ENCODE data around the gene TMIE. TPM values are rescaled to one million over a fixed set of nuclear protein-coding genes. Genes with fewer than 3 reads are reported as not detected.
A peak's percentile ranks its signal among the peaks of the same experiment; 100 is the strongest.
"Not testable (repeated sequence)": the region's sequence is repeated elsewhere in the genome, so short reads cannot be mapped to it uniquely, and the experiment has no call there.

Gene TMIE
- total RNA-seq, 1 donor from 2014 or later = 0.51 TPM

DNA sequence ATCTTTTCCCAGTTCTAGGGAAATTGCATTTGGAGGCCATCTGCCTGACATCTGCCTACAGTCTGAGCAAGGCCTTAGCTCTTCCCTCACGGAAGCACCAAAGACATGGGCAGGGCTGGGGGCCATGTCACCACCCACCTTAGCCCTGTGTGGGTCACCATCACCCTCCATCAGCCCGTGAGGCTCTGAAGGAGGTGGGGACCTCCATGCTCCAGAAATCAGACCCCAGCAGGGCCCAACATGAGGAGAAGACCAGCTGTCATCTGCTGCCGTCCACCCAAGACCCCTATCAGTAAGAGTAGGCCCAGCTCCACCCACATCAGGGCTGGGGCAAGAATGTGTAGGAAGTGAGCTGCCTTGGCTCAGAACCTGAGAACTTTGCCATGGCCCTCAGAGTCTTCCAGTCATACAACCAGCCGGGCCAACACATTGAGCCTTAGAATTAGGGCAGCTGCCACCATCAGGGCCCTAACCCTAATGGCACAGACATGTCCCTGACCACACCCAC is 1.9 kb downstream of the TMIE start:
- intact Hi-C loops (cut with DNase I) = loop anchor here (10.0 kb wide), 1 partner anchor 292 kb away; no protein-coding TSS in a partner anchor
- no peak for DNase-seq (ENCODE audit: low spot score)

DNA sequence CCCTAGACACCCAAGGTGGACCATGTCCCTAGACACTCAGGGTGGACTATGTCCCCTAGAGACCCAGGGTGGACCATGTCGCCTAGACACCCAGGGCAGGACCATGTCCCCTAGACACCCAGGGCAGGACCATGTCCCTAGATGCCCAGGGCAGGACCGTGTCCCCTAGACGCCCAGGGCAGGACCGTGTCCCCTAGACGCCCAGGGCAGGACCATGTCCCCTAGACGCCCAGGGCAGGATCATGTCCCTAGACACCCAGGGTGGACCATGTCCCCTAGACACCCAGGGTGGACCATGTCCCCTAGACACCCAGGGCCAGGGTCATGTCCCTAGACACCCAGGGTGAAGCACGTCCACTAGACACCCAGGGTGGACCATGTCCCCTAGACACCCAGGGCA is 3.2 kb downstream of the TMIE start:
- intact Hi-C loops (cut with DNase I) = loop anchor here (10.0 kb wide), 1 partner anchor 290 kb away; no protein-coding TSS in a partner anchor
- DNase-seq (ENCODE audit: low spot score) = not testable (repeated sequence)

DNA sequence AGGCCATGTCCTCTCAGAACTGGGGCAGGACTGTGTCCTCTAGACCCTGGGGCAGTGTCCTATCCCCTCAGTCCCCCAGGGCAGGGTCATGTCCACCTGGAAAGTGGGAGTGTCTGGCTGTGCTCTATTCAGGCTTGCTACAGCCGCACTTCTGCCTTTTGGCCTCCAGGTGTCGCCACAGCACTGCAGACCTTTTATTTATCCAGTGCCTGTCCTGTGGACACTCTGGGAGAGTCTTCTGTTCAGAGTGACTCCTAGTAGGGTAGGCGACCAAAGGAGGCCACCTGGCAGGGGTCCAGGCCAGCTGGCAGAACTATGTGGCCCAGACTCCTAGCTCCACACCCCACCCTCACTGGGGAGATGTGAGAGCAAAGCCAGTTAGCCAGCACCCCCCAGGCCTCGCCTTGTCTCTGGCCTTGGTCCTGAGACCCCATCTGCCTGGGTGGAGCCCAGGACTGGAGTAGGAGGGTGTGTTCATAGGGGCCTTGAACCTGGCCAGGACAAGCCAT is 3.9 kb downstream of the TMIE start:
- no peak for DNase-seq (ENCODE audit: low spot score)
- intact Hi-C loops (cut with DNase I) = loop anchor here (1.0 to 10.0 kb wide), 2 partner anchors 204 to 290 kb away; no protein-coding TSS in a partner anchor

DNA sequence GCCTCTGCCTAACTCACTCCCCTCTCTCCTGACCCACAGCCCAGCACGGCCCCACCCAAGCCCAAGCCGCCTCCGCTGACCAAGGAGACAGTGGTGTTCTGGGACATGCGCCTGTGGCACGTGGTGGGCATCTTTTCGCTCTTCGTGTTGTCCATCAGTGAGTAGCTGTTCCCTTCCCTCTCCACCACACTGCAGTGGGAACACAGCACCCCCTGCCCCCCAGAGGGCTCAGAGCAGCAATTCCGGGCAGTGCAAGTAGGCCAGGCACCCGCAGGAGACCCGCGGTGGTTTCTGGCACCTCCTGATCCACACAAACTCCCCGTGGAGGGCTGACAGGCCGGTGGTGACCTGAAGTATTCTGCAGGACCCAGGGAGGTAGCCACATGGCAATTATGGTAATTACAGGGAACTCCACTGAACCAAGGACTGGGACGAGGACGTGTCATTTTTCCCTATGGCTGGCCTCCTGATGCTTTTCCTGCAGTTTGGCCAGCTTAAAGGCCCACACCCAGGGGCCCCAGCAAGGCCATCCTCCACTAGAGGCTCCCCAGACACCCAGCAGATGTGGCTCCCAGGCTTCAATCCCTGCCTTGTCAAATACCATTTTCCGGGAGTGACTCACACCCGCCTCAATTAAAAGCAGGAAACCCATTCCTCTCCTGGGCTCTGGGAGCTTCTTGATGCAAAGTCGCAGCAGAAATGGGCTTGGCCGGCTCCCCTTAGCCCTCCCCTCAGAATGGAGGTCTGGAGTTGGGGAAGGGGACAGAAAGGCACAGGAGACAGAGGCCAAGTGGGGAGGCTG is 4.8 kb downstream of the TMIE start:
- peak; percentile 73 for DNase-seq (ENCODE audit: low spot score)
- intact Hi-C loops (cut with DNase I) = loop anchor here (1.0 to 10.0 kb wide), 3 partner anchors 191 to 289 kb away; no protein-coding TSS in a partner anchor

DNA sequence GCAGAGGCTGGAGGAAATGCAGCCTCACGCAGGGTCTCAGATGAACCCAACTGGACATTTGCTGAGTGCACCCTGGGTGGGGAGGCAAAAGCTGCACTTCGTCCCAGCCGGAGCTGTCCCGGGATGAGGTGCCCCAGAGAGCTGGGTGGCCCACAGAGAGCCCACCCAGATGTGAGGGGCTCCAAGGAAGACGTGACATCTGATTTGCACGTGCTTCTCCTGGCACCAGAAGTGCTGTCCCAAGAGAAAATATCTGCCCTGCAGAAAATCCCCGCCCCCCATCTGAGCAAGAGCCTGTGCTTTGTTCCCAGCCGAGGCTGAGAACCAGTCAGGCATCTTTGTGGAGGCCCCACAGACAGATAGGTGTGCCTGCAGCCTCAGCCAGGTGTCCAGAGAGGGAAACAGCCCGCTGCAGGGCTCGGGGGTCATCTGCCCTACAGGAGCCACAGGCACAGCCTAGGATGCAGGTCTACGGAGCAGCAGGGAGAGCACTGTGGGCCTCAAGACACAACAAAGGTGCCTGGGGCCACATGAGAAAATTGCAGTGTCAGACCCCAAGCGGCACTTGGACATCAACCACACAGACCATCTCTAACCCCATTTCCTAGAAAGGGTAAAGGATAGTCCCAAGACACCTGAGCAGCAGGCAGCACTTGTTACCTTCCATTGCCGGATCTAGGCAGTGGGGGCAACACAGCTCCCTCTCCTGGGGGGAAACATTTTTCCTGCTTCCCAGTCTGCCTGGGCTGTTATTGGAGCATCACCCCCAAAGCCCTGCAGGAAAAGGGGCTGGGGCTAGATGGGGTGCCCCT is 5.8 kb downstream of the TMIE start:
- intact Hi-C loops (cut with DNase I) = loop anchor here (2.0 to 10.0 kb wide), 2 partner anchors 190 to 288 kb away; no protein-coding TSS in a partner anchor

GRCh38 chr3:46707601-46708011 is 6.4 kb downstream of the TMIE start:
- intact Hi-C loops (cut with DNase I) = loop anchor here (2.0 to 10.0 kb wide), 2 partner anchors 189 to 287 kb away; no protein-coding TSS in a partner anchor
- DNase-seq (ENCODE audit: low spot score) = peak; percentile 60

More for the DNA sequence above, 5.8 kb downstream of the TMIE start:
- DNase-seq (ENCODE audit: low spot score) = peak; percentile 71

DNA sequence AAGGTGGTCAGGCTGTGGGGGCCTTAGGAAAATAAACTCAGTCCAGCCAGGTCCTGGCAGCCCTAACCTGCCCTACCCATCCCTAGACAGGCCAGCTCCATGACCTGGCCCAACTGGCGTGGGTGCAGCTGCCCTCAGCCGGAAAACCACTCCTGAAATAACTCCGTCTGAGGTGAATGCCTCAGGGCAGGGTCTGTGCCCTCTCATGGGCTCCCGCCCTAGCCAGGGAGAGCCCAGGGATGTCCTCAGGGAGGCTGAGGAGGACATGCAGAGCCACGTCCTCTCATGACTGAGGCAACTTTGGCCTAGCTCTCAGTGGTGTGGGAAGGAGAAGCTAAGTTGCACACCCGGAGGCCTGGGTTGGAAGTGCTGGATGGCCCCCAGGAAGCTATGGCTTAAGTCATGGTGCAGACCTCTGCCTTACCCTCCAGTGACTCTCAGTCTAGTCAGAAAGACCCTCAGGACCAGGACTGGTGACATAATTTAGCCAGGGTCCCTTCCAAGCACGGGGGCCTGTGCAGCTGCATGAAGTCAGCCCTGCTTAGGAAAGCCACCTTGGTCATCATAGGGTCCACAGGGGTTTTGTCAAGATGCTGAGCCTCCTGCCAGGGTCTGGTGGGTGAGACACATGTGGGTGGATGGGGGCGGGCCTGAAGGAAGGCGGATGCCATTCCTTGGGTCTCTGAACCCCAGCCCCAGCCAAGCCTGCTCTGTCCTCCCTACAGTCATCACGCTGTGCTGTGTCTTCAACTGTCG is 7.4 kb downstream of the TMIE start:
- DNase-seq (ENCODE audit: low spot score) = peak; percentile 61
- intact Hi-C loops (cut with DNase I) = loop anchor here (10.0 kb wide), 1 partner anchor 286 kb away; no protein-coding TSS in a partner anchor

- DNase-seq (ENCODE audit: low spot score) = no peak
- intact Hi-C loops (cut with DNase I) = loop anchor here (10.0 kb wide), 1 partner anchor 286 kb away; no protein-coding TSS in a partner anchor
Observed at GRCh38 chr3:46709157-46709654, 8.0 kb downstream of the TMIE start.

DNA sequence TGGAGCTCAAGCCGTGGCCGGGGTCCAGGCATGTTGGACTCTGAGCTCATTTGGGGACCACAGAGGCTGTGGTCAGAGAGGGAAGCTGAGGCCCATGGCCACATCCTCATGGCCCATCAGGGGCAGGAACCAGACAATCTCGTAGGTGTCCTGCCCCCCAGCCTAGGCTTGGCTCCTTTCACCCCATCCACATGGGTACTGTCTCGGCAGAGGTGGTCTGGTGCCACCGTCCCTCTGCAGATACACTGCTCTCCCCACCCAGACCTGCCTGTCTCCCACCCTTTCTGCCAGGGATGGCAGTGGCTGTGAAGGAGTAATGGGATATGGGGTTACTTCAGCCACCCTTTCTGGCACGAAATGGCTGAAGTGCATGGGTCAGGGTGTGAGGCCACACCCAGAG is 8.5 kb downstream of the TMIE start:
- intact Hi-C loops (cut with DNase I) = loop anchor here (10.0 kb wide), 1 partner anchor 285 kb away; no protein-coding TSS in a partner anchor
- peak; percentile 59 for DNase-seq (ENCODE audit: low spot score)

DNA sequence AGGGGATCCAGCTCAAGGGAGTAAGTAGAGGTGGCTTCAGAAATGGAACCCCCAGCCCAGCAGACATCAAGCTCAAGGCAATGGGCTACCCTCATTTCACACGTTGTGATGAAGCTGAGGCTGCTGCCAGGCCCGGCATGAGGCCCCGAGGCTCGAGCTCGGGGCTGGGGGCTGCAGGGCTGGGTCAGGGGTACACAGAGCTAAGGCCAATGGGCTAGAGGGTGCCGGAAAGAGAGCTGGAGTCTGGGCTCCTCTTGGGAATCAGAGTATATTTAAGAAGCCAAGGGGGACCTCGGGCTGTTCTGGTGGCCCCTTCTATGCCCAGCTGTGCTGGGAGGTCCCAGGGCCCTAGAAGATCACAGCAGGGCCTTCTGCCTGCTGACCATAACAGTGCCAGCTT is 9.0 kb downstream of the TMIE start:
- peak; percentile 65 for DNase-seq (ENCODE audit: low spot score)
- intact Hi-C loops (cut with DNase I) = no loop called here

GRCh38 chr3:46710671-46711295 is 9.6 kb downstream of the TMIE start:
- peak; percentile 38 for DNase-seq (ENCODE audit: low spot score)
- intact Hi-C loops (cut with DNase I) = no loop called here

GRCh38 chr3:46711305-46711704 is 10.1 kb downstream of the TMIE start:
- intact Hi-C loops (cut with DNase I) = no loop called here
- DNase-seq (ENCODE audit: low spot score) = peak; percentile 71

- intact Hi-C loops (cut with DNase I) = no loop called here
- no peak for DNase-seq (ENCODE audit: low spot score)
Observed at GRCh38 chr3:46711760-46712159, 10.6 kb downstream of the TMIE start.

DNA sequence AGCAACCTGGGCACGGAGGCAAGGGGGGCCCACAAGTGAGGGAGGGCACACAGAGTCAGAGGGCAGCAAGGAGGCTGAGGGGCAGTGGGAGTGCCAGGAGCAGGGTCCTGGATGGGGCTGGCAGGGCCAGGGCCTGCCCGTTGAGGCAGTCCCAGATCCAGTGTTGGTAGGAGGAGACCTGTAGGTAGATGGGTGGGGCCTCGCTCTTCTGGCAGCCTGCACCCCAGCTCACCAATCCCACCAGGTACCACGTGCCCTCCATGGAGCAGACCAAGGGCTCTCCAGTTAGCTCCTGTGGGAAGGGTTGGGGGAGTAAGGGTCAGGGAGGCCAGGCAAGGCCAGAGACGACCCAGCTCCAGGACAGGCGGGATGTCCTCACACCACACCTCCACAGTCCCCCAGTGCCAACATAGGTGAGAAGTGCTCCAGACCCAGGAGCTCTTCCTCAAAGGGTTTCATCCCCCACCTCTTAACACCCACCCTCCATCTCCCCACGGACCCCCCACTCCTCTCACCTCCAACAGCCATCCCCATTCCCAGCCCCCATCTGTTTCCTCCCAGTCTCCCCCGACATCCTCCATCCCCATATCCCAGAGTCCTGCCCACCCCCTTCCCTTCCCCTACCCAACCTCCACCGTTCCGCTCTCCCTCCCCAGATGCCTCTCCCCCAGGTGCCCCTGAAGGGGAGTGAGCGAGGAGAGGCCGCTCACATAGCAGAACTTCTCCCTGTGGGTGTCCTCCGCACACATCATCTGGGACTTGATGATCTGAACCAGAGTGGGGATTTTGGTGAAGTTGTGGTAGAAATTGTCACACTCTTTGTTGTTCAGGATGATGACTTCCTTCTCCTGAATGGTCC is 11.2 kb downstream of the TMIE start:
- intact Hi-C loops (cut with DNase I) = no loop called here
- DNase-seq (ENCODE audit: low spot score) = peak; percentile 68

- peak; percentile 70 for DNase-seq (ENCODE audit: low spot score)
- intact Hi-C loops (cut with DNase I) = no loop called here
Observed at GRCh38 chr3:46713050-46713897, 12.1 kb downstream of the TMIE start.

- intact Hi-C loops (cut with DNase I) = no loop called here
- DNase-seq (ENCODE audit: low spot score) = peak; percentile 70
Observed at GRCh38 chr3:46713898-46714552, 12.8 kb downstream of the TMIE start.
